IPS DF 4.7 (cell line): ENCODE results near the gene FPGS.

Source experiments
- DNase-seq: peaks from one replicate; pipeline ENCODE4 v3.0.0-alpha.2; 2013; ENCODE audit warnings: low spot score; ENCODE audit errors: extremely low read depth

The FPGS gene

GRCh38 chr9:127858041-127858512, 55.4 kb downstream of the FPGS start:
- DNase-seq: no peak

- DNase-seq: no peak
These were observed 57.6 kb downstream of the FPGS start for GRCh38 chr9:127860260-127860659.

GRCh38 chr9:127860779-127861178, 58.1 kb downstream of the FPGS start:
- DNase-seq: no peak

GRCh38 chr9:127862075-127863011, 59.7 kb downstream of the FPGS start:
- no peak for DNase-seq

- no peak for DNase-seq
These were observed 60.5 kb downstream of the FPGS start for GRCh38 chr9:127863191-127863621.
